T-helper 22 cell (primary cell): ENCODE data around the gene KRTAP12-1.
"Not testable (repeated sequence)": the region's sequence is repeated elsewhere in the genome, so short reads cannot be mapped to it uniquely, and the experiment has no call there.

Source experiments
- DNase-seq: peaks from one replicate; pipeline ENCODE4 v3.0.0-alpha.2; 2020; ENCODE audit warnings: low read depth

KRTAP12-1 gene

GRCh38 chr21:44697811-44698734 is 16.1 kb upstream of the KRTAP12-1 start:
- DNase-seq: no peak

- DNase-seq: not testable (repeated sequence)
Observed at GRCh38 chr21:44697172-44697810, 15.3 kb upstream of the KRTAP12-1 start, which contains the start of gene KRTAP10-12. Gene KRTAP10-12, plus strand, starts transcription at chr21:44697172. Its CDS starts 30 bp downstream, at chr21:44697202.

GRCh38 chr21:44696572-44696971 is 14.6 kb upstream of the KRTAP12-1 start:
- no peak for DNase-seq

- DNase-seq: no peak
Observed at GRCh38 chr21:44695641-44696040, 13.7 kb upstream of the KRTAP12-1 start.

GRCh38 chr21:44695184-44695583 is 13.2 kb upstream of the KRTAP12-1 start:
- DNase-seq: no peak

- DNase-seq: no peak
Observed at GRCh38 chr21:44694776-44695175, 12.8 kb upstream of the KRTAP12-1 start.

GRCh38 chr21:44692798-44693512 is 11.0 kb upstream of the KRTAP12-1 start:
- DNase-seq: no peak

GRCh38 chr21:44691686-44692085 is 9.7 kb upstream of the KRTAP12-1 start:
- DNase-seq: no peak

- DNase-seq: not testable (repeated sequence)
Observed at GRCh38 chr21:44689740-44690139, 7.8 kb upstream of the KRTAP12-1 start.

GRCh38 chr21:44687671-44688070 is 5.7 kb upstream of the KRTAP12-1 start:
- no peak for DNase-seq

- no peak for DNase-seq
Observed at GRCh38 chr21:44686843-44687561, 5.0 kb upstream of the KRTAP12-1 start.

GRCh38 chr21:44686000-44686781 is 4.2 kb upstream of the KRTAP12-1 start:
- DNase-seq: no peak

- DNase-seq: not testable (repeated sequence)
Observed at GRCh38 chr21:44685050-44685449, 3.1 kb upstream of the KRTAP12-1 start.

GRCh38 chr21:44684483-44684882 is 2.5 kb upstream of the KRTAP12-1 start:
- DNase-seq: no peak

- no peak for DNase-seq
Observed at GRCh38 chr21:44684077-44684476, 2.1 kb upstream of the KRTAP12-1 start.

GRCh38 chr21:44682580-44683151 is 703 bp upstream of the KRTAP12-1 start:
- no peak for DNase-seq

GRCh38 chr21:44681152-44681551 is 811 bp downstream of the KRTAP12-1 start:
- DNase-seq: no peak

GRCh38 chr21:44677881-44678280 is 4.1 kb downstream of the KRTAP12-1 start:
- DNase-seq: no peak

- no peak for DNase-seq
Observed at GRCh38 chr21:44671911-44672310, 10.1 kb downstream of the KRTAP12-1 start.

GRCh38 chr21:44670642-44671432 is 11.1 kb downstream of the KRTAP12-1 start:
- DNase-seq: no peak
